Stomach (tissue), 4 donors: ENCODE measurements around the gene RPL28.

Experiments used
- CTCF ChIP-seq, 7 experiments: fragments of 450-650 bp in 4 of 7; fragments of 200-600 bp in 3 of 7; sonication (generic) in 3 of 7; IDR thresholded peaks; one replicate each; pipeline ENCODE4 v1.5.1; 2016 to 2019; ENCODE audit warnings: antibody characterized with exemption in 7 of 7, control low read depth in 2 of 7, mild to moderate bottlenecking in 1 of 7
- EP300 ChIP-seq: sonication (generic); formaldehyde crosslinking; IDR thresholded peaks from one replicate; pipeline ENCODE4 v1.6.1; 2017; ENCODE audit warnings: antibody characterized with exemption
- POLR2A ChIP-seq, 4 donors: fragments of 450-650 bp; IDR thresholded peaks; one replicate each; pipeline ENCODE4 v1.6.1; 2016; ENCODE audit warnings: antibody characterized with exemption in 4 of 4, control low read depth in 2 of 4, mild to moderate bottlenecking in 1 of 4, moderate library complexity in 1 of 4

- TF ChIP-seq EP300 = no peak
- no peak for TF ChIP-seq CTCF (IDR thresholded peaks at IDR 0.05)
- no peak for TF ChIP-seq POLR2A (IDR thresholded peaks at IDR 0.05)
Measured at GRCh38 chr19:55354698-55355212, 31.0 kb upstream of the RPL28 start, which contains the start of gene COX6B2.
